Activated T-helper 17 cell treated with anti-CD3 and anti-CD28 coated beads, Interleukin-2, amount 50 U/mL, for 72 hours (primary cell): ENCODE results near the gene PHPT1. TPM values are rescaled to one million over a fixed set of nuclear protein-coding genes. Genes with fewer than 3 reads are reported as not detected.

Source experiments
- ATAC-seq: fragments of 150-1000 bp; cut with Tn5 transposase; replicated peaks from 2 replicates; pipeline ENCODE4 v1.10.0; 2021; ENCODE audit warnings: mild to moderate bottlenecking, moderate library complexity
- H3K27ac Mint-ChIP-seq: one replicate; pipeline ENCODE4 v1.8.0; 2022; ENCODE audit warnings: mixed read lengths
- H3K27me3 Mint-ChIP-seq: one replicate; pipeline ENCODE4 v1.8.0; 2022; ENCODE audit warnings: mixed read lengths
- H3K36me3 Mint-ChIP-seq: one replicate; pipeline ENCODE4 v1.8.0; 2022; ENCODE audit warnings: low read depth, mild to moderate bottlenecking, mixed read lengths
- H3K4me1 Mint-ChIP-seq: one replicate; pipeline ENCODE4 v1.8.0; 2022; ENCODE audit warnings: mixed read lengths
- H3K4me3 Mint-ChIP-seq: one replicate; pipeline ENCODE4 v1.8.0; 2022; ENCODE audit warnings: mild to moderate bottlenecking, mixed read lengths
- H3K9me3 Mint-ChIP-seq: one replicate; pipeline ENCODE4 v1.8.0; 2022; ENCODE audit warnings: mixed read lengths
- total RNA-seq, 2 donors: library from RNA; stranded (reverse); gene quantifications; one replicate each; pipeline ENCODE4 v1.2.3, GENCODE V29; 2022

PHPT1 gene
- total RNA-seq, 2 donors from 2014 or later: 138 to 194 TPM

GRCh38 chr9:136886610-136887597 lies 37.7 kb downstream of the PHPT1 start:
- ATAC-seq: peak; percentile 21

GRCh38 chr9:136888454-136888853 lies 39.2 kb downstream of the PHPT1 start:
- no peak for ATAC-seq
- H3K4me3 Mint-ChIP-seq: peak overlapping the region; percentile 89
- H3K27ac Mint-ChIP-seq: no peak overlapping the region
- peaks cover 44% of the 10 kb centered on the region for H3K36me3 Mint-ChIP-seq
- no peaks in the 10 kb centered on the region for H3K27me3 Mint-ChIP-seq
- peaks cover 4% of the 10 kb centered on the region for H3K4me1 Mint-ChIP-seq
- no peaks in the 10 kb centered on the region for H3K9me3 Mint-ChIP-seq

More at GRCh38 chr9:136886610-136887597, 37.7 kb downstream of the PHPT1 start:
- H3K4me3 Mint-ChIP-seq: peak overlapping the region; percentile 89
- peaks cover 33% of the 10 kb centered on the region for H3K36me3 Mint-ChIP-seq
- no peaks in the 10 kb centered on the region for H3K27me3 Mint-ChIP-seq
- H3K27ac Mint-ChIP-seq: peak overlapping the region; percentile 72
- peaks cover 6% of the 10 kb centered on the region for H3K4me1 Mint-ChIP-seq
- H3K9me3 Mint-ChIP-seq: no peaks in the 10 kb centered on the region

DNA sequence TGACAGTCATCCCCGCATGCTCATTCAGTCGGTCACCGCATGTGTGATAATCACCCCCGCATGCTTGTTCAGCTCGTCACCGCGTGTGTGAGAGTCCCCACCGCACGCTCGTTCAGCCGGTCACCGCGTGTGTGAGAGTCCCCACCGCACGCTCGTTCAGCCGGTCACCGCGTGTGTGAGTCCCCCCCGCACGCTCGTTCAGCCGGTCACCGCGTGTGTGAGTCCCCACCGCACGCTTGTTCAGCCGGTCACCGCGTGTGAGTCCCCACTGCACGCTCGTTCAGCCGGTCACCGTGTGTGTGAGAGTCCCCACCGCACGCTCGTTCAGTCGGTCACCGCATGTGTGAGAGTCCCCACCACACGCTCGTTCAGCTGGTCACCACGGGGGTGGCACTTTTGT lies 40.6 kb downstream of the PHPT1 start:
- Mint-ChIP-seq H3K4me3 (no peak overlapping the region), H3K27me3 (no peaks in the 10 kb centered on the region), H3K9me3 (no peaks in the 10 kb centered on the region), H3K36me3 (peaks cover 55% of the 10 kb centered on the region), H3K4me1 (peaks cover 11% of the 10 kb centered on the region), H3K27ac (no peak overlapping the region)
- no peak for ATAC-seq

DNA sequence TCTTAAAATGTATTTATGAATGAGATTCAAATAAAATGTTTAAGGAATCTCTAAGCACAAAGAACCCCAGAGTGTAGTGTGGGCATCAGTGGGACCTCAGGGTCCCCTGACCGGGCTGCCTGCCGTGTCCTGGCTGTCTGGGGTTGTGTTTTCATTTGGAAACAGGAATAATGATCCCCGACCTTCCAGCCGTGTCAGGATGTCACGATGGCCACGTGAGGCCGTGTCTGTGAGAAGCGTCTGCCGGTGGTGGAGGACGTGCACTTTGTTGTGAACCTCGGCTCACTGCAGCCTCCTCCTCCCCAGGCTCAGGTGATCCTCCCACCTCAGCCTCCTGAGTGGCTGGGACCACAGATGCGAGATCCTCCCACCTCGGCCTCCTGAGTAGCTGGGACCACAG lies 41.5 kb downstream of the PHPT1 start:
- peaks cover 56% of the 10 kb centered on the region for H3K36me3 Mint-ChIP-seq
- ATAC-seq: no peak
- no peak overlapping the region for H3K27ac Mint-ChIP-seq
- H3K4me3 Mint-ChIP-seq: no peak overlapping the region
- peaks cover 11% of the 10 kb centered on the region for H3K4me1 Mint-ChIP-seq
- no peaks in the 10 kb centered on the region for H3K9me3 Mint-ChIP-seq
- H3K27me3 Mint-ChIP-seq: no peaks in the 10 kb centered on the region

DNA sequence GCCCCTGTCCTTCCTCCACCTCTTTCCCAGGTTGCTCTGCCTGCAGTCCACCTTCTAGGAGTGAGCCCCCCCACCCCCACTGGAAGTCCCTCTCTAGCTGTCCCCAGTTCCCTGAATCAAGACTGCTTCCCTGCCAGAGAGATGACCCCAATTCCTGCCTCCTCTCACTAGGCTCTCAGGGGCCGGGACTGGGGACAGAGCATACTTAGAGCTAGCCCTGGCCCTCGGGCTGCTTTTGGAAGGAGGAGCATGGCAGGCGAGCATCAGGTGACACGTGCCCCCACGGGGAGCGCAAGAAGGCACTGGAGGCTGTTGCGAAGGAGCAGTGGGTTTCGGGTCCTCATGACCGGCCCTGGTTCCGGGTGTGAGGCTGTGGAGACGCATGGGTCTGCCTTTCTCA lies 46.8 kb downstream of the PHPT1 start:
- Mint-ChIP-seq H3K36me3 (peaks cover 62% of the 10 kb centered on the region), H3K27ac (peak overlapping the region; percentile 41), H3K9me3 (no peaks in the 10 kb centered on the region), H3K4me1 (peaks cover 23% of the 10 kb centered on the region), H3K4me3 (no peak overlapping the region), H3K27me3 (no peaks in the 10 kb centered on the region)
- no peak for ATAC-seq

GRCh38 chr9:136898483-136899100 lies 49.4 kb downstream of the PHPT1 start:
- Mint-ChIP-seq H3K4me3 (no peak overlapping the region), H3K4me1 (peaks cover 28% of the 10 kb centered on the region), H3K27me3 (no peaks in the 10 kb centered on the region), H3K27ac (no peak overlapping the region), H3K36me3 (peaks cover 66% of the 10 kb centered on the region), H3K9me3 (no peaks in the 10 kb centered on the region)
- no peak for ATAC-seq

DNA sequence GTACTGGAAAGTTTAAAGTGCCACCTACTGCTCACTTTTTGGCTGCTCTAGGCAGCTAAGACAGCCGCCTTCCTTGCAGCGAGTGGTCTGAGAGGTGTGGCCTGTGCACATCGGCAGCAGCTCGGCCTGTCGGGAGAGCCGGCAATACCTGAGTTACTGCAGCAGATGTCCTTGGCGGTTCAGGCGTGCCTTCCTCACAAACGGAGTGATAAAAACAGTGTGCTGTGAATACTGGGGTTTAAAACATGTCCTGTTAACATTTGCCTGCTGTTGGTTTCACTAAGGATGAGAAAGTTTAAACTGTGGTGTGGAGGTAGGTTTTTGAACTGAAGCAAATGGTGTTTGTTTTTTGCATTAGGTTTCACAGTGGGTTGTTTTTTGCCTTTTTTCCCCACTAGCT lies 50.0 kb downstream of the PHPT1 start:
- peaks cover 27% of the 10 kb centered on the region for H3K4me1 Mint-ChIP-seq
- no peak for ATAC-seq
- H3K4me3 Mint-ChIP-seq: no peak overlapping the region
- no peak overlapping the region for H3K27ac Mint-ChIP-seq
- no peaks in the 10 kb centered on the region for H3K27me3 Mint-ChIP-seq
- H3K9me3 Mint-ChIP-seq: no peaks in the 10 kb centered on the region
- H3K36me3 Mint-ChIP-seq: peaks cover 66% of the 10 kb centered on the region

DNA sequence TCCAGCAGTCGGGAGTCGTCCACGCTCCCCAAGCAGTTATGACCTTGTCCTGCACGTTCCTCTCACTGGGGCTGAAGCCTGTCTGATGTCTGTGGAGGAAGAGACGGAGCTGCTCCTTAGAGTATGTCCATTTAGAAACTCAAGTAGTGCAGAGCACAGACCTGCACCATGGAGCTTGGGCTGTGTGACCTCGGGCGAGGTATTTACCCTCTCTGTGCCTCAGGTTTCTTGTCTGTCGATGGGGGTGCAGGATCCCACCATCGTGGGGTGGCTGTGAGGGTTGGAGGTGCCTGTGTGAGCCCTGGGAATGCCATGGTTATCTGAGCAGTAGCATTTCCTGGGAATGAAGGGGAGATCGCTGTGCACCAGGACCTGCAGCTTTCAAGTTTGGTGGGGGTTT lies 51.3 kb downstream of the PHPT1 start:
- Mint-ChIP-seq H3K27ac (peak overlapping the region; percentile 88), H3K27me3 (no peaks in the 10 kb centered on the region), H3K36me3 (peaks cover 71% of the 10 kb centered on the region), H3K9me3 (no peaks in the 10 kb centered on the region), H3K4me3 (peak overlapping the region; percentile 70), H3K4me1 (peaks cover 25% of the 10 kb centered on the region)
- ATAC-seq: no peak

Other genes with a start within 250 kb of the PHPT1 start
- gene EGFL7, start 186.5 kb upstream of the PHPT1 start, total RNA-seq: 1 to 10 TPM in 1 of 2 donors, under 1 TPM in 1; 0.78 to 1.0 TPM
- 10 to 100 TPM; 14.6 to 15.6 TPM for gene AGPAT2, start 162.0 kb upstream of the PHPT1 start, total RNA-seq
- not detected for gene DIPK1B, start 136.8 kb upstream of the PHPT1 start, total RNA-seq
- 1 to 10 TPM; 1.0 to 1.8 TPM for gene LCN10, start 106.5 kb upstream of the PHPT1 start, total RNA-seq
- gene LCN6, start 100.9 kb upstream of the PHPT1 start, total RNA-seq: not detected
- gene LCN8, start 91.2 kb upstream of the PHPT1 start, total RNA-seq: not detected
- not detected for gene LCN15, start 84.9 kb upstream of the PHPT1 start, total RNA-seq
- gene TMEM141, start 58.1 kb upstream of the PHPT1 start, total RNA-seq: 10 to 100 TPM; 30.1 to 30.7 TPM
- gene CCDC183, start 53.1 kb upstream of the PHPT1 start, total RNA-seq: 1 to 10 TPM in 1 of 2 donors, under 1 TPM in 1; 0.41 to 2.1 TPM
- 100 to 1,000 TPM in 1 of 2 donors, 10 to 100 TPM in 1; 51.5 to 108 TPM for gene RABL6, start 41.5 kb upstream of the PHPT1 start, total RNA-seq
- 10 to 100 TPM in 1 of 2 donors, 1 to 10 TPM in 1; 4.3 to 12.9 TPM for gene AJM1, start 6.9 kb upstream of the PHPT1 start, total RNA-seq
- gene MAMDC4, start 2.9 kb downstream of the PHPT1 start, total RNA-seq: 10 to 100 TPM; 18.6 to 27.4 TPM
- gene EDF1, start 16.9 kb downstream of the PHPT1 start, total RNA-seq: 100 to 1,000 TPM; 221 to 265 TPM
- 10 to 100 TPM; 54.4 to 56.8 TPM for gene TRAF2, start 37.1 kb downstream of the PHPT1 start, total RNA-seq
- gene FBXW5, start 95.3 kb downstream of the PHPT1 start, total RNA-seq: 10 to 100 TPM; 91.0 to 99.2 TPM
- gene C8G, start 95.8 kb downstream of the PHPT1 start, total RNA-seq: 1 to 10 TPM in 1 of 2 donors, not detected in 1; 3.1 TPM
- gene LCN12, start 102.9 kb downstream of the PHPT1 start, total RNA-seq: 1 to 10 TPM in 1 of 2 donors, under 1 TPM in 1; 0.54 to 2.4 TPM
- 1 to 10 TPM in 1 of 2 donors, not detected in 1; 1.3 TPM for gene PTGDS, start 128.1 kb downstream of the PHPT1 start, total RNA-seq
- under 1 TPM in 1 of 2 donors, not detected in 1; 0.11 TPM for gene LCNL1, start 133.6 kb downstream of the PHPT1 start, total RNA-seq
- 10 to 100 TPM; 31.1 to 49.1 TPM for gene PAXX, start 143.0 kb downstream of the PHPT1 start, total RNA-seq
- gene CLIC3, start 147.2 kb downstream of the PHPT1 start, total RNA-seq: under 1 TPM in 1 of 2 donors, not detected in 1; 0.26 TPM
- gene ABCA2, start 178.8 kb downstream of the PHPT1 start, total RNA-seq: 10 to 100 TPM; 43.0 to 63.9 TPM
- 10 to 100 TPM; 12.1 to 27.9 TPM for gene FUT7, start 182.7 kb downstream of the PHPT1 start, total RNA-seq
- 10 to 100 TPM; 66.3 to 96.1 TPM for gene NPDC1, start 196.8 kb downstream of the PHPT1 start, total RNA-seq
- gene ENTPD2, start 204.7 kb downstream of the PHPT1 start, total RNA-seq: under 1 TPM; 0.39 to 0.69 TPM
- 10 to 100 TPM in 1 of 2 donors, 1 to 10 TPM in 1; 5.6 to 21.9 TPM for gene SAPCD2, start 221.1 kb downstream of the PHPT1 start, total RNA-seq
- 10 to 100 TPM; 27.9 to 33.0 TPM for gene UAP1L1, start 228.1 kb downstream of the PHPT1 start, total RNA-seq
- 10 to 100 TPM; 38.2 to 67.6 TPM for gene MAN1B1, start 237.6 kb downstream of the PHPT1 start, total RNA-seq